Activated naive CD8-positive, alpha-beta T cell (primary cell): Measurements from ENCODE around the gene IPO9.
"Not testable (repeated sequence)": the region's sequence is repeated elsewhere in the genome, so short reads cannot be mapped to it uniquely, and the experiment has no call there.

ENCODE experiments used
- H3K27ac Mint-ChIP-seq: one replicate; pipeline ENCODE4 v1.8.0; 2021; ENCODE audit warnings: mixed read lengths
- H3K27me3 Mint-ChIP-seq: one replicate; pipeline ENCODE4 v1.8.0; 2021; ENCODE audit warnings: mixed read lengths
- H3K36me3 Mint-ChIP-seq: one replicate; pipeline ENCODE4 v1.8.0; 2021; ENCODE audit warnings: mixed read lengths
- H3K4me1 Mint-ChIP-seq: one replicate; pipeline ENCODE4 v1.8.0; 2021; ENCODE audit warnings: low read depth, mixed read lengths
- H3K4me3 Mint-ChIP-seq: one replicate; pipeline ENCODE4 v1.8.0; 2021; ENCODE audit warnings: mild to moderate bottlenecking, mixed read lengths
- H3K9me3 Mint-ChIP-seq: one replicate; pipeline ENCODE4 v1.8.0; 2021; ENCODE audit warnings: low read depth, mixed read lengths

IPO9 gene

GRCh38 chr1:201849372-201850052, 20.6 kb downstream of the IPO9 start:
- Mint-ChIP-seq H3K9me3 (no peaks in the 10 kb centered on the region), H3K36me3 (peaks cover 8% of the 10 kb centered on the region), H3K4me1 (peaks cover 10% of the 10 kb centered on the region), H3K27me3 (no peaks in the 10 kb centered on the region), H3K4me3 (no peak overlapping the region), H3K27ac (peak overlapping the region; percentile 37)

- Mint-ChIP-seq H3K27me3 (no peaks in the 10 kb centered on the region), H3K9me3 (no peaks in the 10 kb centered on the region), H3K27ac (no peak overlapping the region), H3K4me1 (peaks cover 9% of the 10 kb centered on the region), H3K4me3 (no peak overlapping the region), H3K36me3 (peaks cover 8% of the 10 kb centered on the region)
Measured at GRCh38 chr1:201850053-201850397, 21.1 kb downstream of the IPO9 start.

- H3K36me3 Mint-ChIP-seq = peaks cover 12% of the 10 kb centered on the region
- no peak overlapping the region for H3K4me3 Mint-ChIP-seq
- H3K27ac Mint-ChIP-seq = no peak overlapping the region
- H3K4me1 Mint-ChIP-seq = peaks cover 2% of the 10 kb centered on the region
- H3K27me3 Mint-ChIP-seq = no peaks in the 10 kb centered on the region
- H3K9me3 Mint-ChIP-seq = no peaks in the 10 kb centered on the region
Measured at GRCh38 chr1:201851949-201852348, 23.0 kb downstream of the IPO9 start.

GRCh38 chr1:201856722-201857121, 27.8 kb downstream of the IPO9 start:
- H3K4me1 Mint-ChIP-seq, H3K27ac Mint-ChIP-seq, H3K9me3 Mint-ChIP-seq, H3K27me3 Mint-ChIP-seq, H3K4me3 Mint-ChIP-seq: not testable (repeated sequence)
- H3K36me3 Mint-ChIP-seq = peaks cover 17% of the 10 kb centered on the region

GRCh38 chr1:201859424-201859823, 30.5 kb downstream of the IPO9 start:
- Mint-ChIP-seq H3K9me3 (no peaks in the 10 kb centered on the region), H3K27ac (no peak overlapping the region), H3K36me3 (peaks cover 10% of the 10 kb centered on the region), H3K27me3 (no peaks in the 10 kb centered on the region), H3K4me1 (no peaks in the 10 kb centered on the region), H3K4me3 (no peak overlapping the region)

- no peak overlapping the region for H3K4me3 Mint-ChIP-seq
- no peaks in the 10 kb centered on the region for H3K27me3 Mint-ChIP-seq
- no peak overlapping the region for H3K27ac Mint-ChIP-seq
- H3K4me1 Mint-ChIP-seq = no peaks in the 10 kb centered on the region
- H3K36me3 Mint-ChIP-seq = peaks cover 6% of the 10 kb centered on the region
- no peaks in the 10 kb centered on the region for H3K9me3 Mint-ChIP-seq
Measured at GRCh38 chr1:201861448-201861847, 32.5 kb downstream of the IPO9 start.

GRCh38 chr1:201870397-201870796, 41.4 kb downstream of the IPO9 start:
- Mint-ChIP-seq H3K36me3 (peaks cover 6% of the 10 kb centered on the region), H3K4me1 (no peaks in the 10 kb centered on the region), H3K27ac (no peak overlapping the region), H3K9me3 (no peaks in the 10 kb centered on the region), H3K27me3 (no peaks in the 10 kb centered on the region), H3K4me3 (no peak overlapping the region)

GRCh38 chr1:201874672-201875071, 45.7 kb downstream of the IPO9 start:
- Mint-ChIP-seq H3K36me3 (peaks cover 8% of the 10 kb centered on the region), H3K4me1 (no peaks in the 10 kb centered on the region), H3K27ac (no peak overlapping the region), H3K27me3 (no peaks in the 10 kb centered on the region), H3K9me3 (no peaks in the 10 kb centered on the region), H3K4me3 (no peak overlapping the region)

- peaks cover 6% of the 10 kb centered on the region for H3K36me3 Mint-ChIP-seq
- H3K9me3 Mint-ChIP-seq = no peaks in the 10 kb centered on the region
- no peaks in the 10 kb centered on the region for H3K4me1 Mint-ChIP-seq
- no peaks in the 10 kb centered on the region for H3K27me3 Mint-ChIP-seq
- no peak overlapping the region for H3K27ac Mint-ChIP-seq
- no peak overlapping the region for H3K4me3 Mint-ChIP-seq
Measured at GRCh38 chr1:201876148-201876818, 47.3 kb downstream of the IPO9 start.

GRCh38 chr1:201877877-201878401, 49.0 kb downstream of the IPO9 start:
- no peaks in the 10 kb centered on the region for H3K27me3 Mint-ChIP-seq
- peaks cover 2% of the 10 kb centered on the region for H3K36me3 Mint-ChIP-seq
- no peak overlapping the region for H3K27ac Mint-ChIP-seq
- no peaks in the 10 kb centered on the region for H3K4me1 Mint-ChIP-seq
- no peak overlapping the region for H3K4me3 Mint-ChIP-seq
- no peaks in the 10 kb centered on the region for H3K9me3 Mint-ChIP-seq

- Mint-ChIP-seq H3K4me3 (no peak overlapping the region), H3K27ac (no peak overlapping the region)
Measured at GRCh38 chr1:201880928-201881571, 52.1 kb downstream of the IPO9 start.

GRCh38 chr1:201881617-201882016, 52.7 kb downstream of the IPO9 start:
- no peak overlapping the region for H3K27ac Mint-ChIP-seq
- H3K27me3 Mint-ChIP-seq = no peaks in the 10 kb centered on the region
- H3K9me3 Mint-ChIP-seq = no peaks in the 10 kb centered on the region
- H3K36me3 Mint-ChIP-seq = no peaks in the 10 kb centered on the region
- peaks cover 4% of the 10 kb centered on the region for H3K4me1 Mint-ChIP-seq
- no peak overlapping the region for H3K4me3 Mint-ChIP-seq

More at GRCh38 chr1:201880928-201881571, 52.1 kb downstream of the IPO9 start:
- H3K27me3 Mint-ChIP-seq = no peaks in the 10 kb centered on the region
- H3K36me3 Mint-ChIP-seq = peaks cover 2% of the 10 kb centered on the region
- H3K4me1 Mint-ChIP-seq = peaks cover 4% of the 10 kb centered on the region
- no peaks in the 10 kb centered on the region for H3K9me3 Mint-ChIP-seq

GRCh38 chr1:201882665-201883132, 53.7 kb downstream of the IPO9 start:
- Mint-ChIP-seq H3K27ac (no peak overlapping the region), H3K4me3 (no peak overlapping the region), H3K9me3 (no peaks in the 10 kb centered on the region), H3K27me3 (no peaks in the 10 kb centered on the region), H3K4me1 (peaks cover 8% of the 10 kb centered on the region), H3K36me3 (no peaks in the 10 kb centered on the region)

- Mint-ChIP-seq H3K27ac (no peak overlapping the region), H3K36me3 (no peaks in the 10 kb centered on the region), H3K4me3 (no peak overlapping the region), H3K9me3 (no peaks in the 10 kb centered on the region), H3K4me1 (peaks cover 8% of the 10 kb centered on the region), H3K27me3 (no peaks in the 10 kb centered on the region)
Measured at GRCh38 chr1:201883266-201883665, 54.3 kb downstream of the IPO9 start.

GRCh38 chr1:201883786-201884185, 54.8 kb downstream of the IPO9 start:
- Mint-ChIP-seq H3K27me3 (no peaks in the 10 kb centered on the region), H3K27ac (no peak overlapping the region), H3K4me3 (no peak overlapping the region), H3K4me1 (peaks cover 8% of the 10 kb centered on the region), H3K36me3 (no peaks in the 10 kb centered on the region), H3K9me3 (no peaks in the 10 kb centered on the region)
